Liver (tissue), 3 donors: ENCODE results near the gene JMJD1C.

Experiments used
- FOXA1 ChIP-seq: IDR thresholded peaks from 2 replicates; pipeline ENCODE4 v1.6.1; 2016; ENCODE audit warnings: antibody characterized with exemption
- HNF4G ChIP-seq: IDR thresholded peaks from 2 replicates; pipeline ENCODE4 v1.6.1; 2016; ENCODE audit warnings: antibody characterized with exemption
- YY1 ChIP-seq: IDR thresholded peaks from 2 replicates; pipeline ENCODE4 v1.6.1; 2016; ENCODE audit warnings: antibody characterized with exemption, mild to moderate bottlenecking
- TF ChIP-seq, protein P1 (sequence below): fragments of 150-350 bp; IDR thresholded peaks from 2 replicates; pipeline ENCODE4 v1.5.1; 2017; ENCODE audit warnings: improper control_type of control experiment, low read depth, low read length; ENCODE audit not compliant: missing input control
- TF ChIP-seq, protein P2 (sequence below): IDR thresholded peaks from 2 replicates; pipeline ENCODE4 v1.6.1; 2016; ENCODE audit warnings: antibody characterized with exemption, mild to moderate bottlenecking
- TF ChIP-seq, protein P3 (sequence below): IDR thresholded peaks from 2 replicates; pipeline ENCODE4 v1.6.1; 2016; ENCODE audit warnings: antibody characterized with exemption
- donor health status: healthy.
- donor health status: healthy.

DNA sequence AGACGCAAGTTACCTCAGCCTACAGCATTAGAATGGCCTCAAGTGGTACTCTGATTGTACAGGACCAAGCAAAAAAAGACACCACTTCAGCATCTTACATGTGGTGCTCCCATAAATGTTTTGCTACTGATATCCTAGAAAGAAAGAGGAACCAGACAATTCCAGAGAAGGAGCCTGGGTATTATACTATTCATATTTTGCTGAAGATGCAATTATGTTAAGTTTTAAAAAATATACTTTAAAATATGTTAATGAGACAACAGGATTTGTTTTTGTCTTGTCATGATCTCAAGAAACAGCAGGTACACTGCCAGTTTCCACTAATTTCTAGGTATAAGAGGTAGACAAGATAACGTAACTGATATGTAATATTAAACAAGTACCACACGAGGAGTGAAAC lies 92.6 kb downstream of the JMJD1C start:
- TF ChIP-seq, protein P1, sequence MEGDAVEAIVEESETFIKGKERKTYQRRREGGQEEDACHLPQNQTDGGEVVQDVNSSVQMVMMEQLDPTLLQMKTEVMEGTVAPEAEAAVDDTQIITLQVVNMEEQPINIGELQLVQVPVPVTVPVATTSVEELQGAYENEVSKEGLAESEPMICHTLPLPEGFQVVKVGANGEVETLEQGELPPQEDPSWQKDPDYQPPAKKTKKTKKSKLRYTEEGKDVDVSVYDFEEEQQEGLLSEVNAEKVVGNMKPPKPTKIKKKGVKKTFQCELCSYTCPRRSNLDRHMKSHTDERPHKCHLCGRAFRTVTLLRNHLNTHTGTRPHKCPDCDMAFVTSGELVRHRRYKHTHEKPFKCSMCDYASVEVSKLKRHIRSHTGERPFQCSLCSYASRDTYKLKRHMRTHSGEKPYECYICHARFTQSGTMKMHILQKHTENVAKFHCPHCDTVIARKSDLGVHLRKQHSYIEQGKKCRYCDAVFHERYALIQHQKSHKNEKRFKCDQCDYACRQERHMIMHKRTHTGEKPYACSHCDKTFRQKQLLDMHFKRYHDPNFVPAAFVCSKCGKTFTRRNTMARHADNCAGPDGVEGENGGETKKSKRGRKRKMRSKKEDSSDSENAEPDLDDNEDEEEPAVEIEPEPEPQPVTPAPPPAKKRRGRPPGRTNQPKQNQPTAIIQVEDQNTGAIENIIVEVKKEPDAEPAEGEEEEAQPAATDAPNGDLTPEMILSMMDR = no peak
- TF ChIP-seq, protein P2, sequence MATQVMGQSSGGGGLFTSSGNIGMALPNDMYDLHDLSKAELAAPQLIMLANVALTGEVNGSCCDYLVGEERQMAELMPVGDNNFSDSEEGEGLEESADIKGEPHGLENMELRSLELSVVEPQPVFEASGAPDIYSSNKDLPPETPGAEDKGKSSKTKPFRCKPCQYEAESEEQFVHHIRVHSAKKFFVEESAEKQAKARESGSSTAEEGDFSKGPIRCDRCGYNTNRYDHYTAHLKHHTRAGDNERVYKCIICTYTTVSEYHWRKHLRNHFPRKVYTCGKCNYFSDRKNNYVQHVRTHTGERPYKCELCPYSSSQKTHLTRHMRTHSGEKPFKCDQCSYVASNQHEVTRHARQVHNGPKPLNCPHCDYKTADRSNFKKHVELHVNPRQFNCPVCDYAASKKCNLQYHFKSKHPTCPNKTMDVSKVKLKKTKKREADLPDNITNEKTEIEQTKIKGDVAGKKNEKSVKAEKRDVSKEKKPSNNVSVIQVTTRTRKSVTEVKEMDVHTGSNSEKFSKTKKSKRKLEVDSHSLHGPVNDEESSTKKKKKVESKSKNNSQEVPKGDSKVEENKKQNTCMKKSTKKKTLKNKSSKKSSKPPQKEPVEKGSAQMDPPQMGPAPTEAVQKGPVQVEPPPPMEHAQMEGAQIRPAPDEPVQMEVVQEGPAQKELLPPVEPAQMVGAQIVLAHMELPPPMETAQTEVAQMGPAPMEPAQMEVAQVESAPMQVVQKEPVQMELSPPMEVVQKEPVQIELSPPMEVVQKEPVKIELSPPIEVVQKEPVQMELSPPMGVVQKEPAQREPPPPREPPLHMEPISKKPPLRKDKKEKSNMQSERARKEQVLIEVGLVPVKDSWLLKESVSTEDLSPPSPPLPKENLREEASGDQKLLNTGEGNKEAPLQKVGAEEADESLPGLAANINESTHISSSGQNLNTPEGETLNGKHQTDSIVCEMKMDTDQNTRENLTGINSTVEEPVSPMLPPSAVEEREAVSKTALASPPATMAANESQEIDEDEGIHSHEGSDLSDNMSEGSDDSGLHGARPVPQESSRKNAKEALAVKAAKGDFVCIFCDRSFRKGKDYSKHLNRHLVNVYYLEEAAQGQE = no peak
- TF ChIP-seq YY1 (no peak), FOXA1 (no peak), HNF4G (no peak)
- TF ChIP-seq, protein P3, sequence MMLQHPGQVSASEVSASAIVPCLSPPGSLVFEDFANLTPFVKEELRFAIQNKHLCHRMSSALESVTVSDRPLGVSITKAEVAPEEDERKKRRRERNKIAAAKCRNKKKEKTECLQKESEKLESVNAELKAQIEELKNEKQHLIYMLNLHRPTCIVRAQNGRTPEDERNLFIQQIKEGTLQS = no peak
